ENCODE measurements around the gene BRAP.
A peak's percentile ranks its signal among the peaks of the same experiment; 100 is the strongest.

DNA sequence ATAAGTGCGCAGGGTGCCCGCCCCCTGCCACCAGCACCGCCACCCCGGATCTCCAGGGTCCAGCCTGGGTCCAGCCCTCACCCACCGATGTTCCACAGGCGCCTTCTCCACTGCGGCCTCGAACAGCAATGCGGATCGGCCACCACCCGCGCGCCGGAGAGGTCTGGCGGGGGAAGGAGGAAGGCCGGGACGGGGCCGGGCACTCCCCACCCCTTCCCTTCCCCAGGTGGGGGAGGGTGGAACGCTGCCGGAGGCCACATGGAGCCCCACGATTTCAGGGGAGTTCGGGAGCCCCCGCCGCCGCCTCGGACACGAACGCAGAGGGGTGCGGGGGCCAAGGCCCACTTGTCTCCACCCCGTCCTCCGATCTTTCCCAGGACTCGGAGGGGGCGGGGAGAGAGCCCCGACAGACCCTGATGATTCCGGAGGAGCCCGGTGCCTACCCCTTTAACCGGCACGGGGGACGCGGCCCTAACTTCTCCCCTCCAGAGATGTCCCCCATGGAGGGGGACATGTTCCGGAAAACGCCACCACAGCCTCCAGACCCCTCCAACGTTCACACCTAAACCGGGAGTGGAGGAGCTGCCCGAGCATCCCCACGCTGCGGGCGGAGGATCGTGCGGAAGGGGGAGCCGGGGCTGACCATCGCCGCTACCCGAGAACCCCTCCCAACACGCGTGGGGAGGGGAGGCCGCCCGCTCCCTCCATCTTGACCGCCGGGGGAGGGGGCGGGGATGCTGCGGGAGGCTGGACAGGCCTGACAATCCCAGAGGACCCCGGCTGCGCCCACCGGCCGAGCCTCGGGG lies 87.7 kb downstream of the BRAP start:
- TF ChIP-seq TP53 (CRISPR knock-in tag; IDR thresholded peaks at IDR 0.05) (no peak), TCF7 (CRISPR knock-in tag; IDR thresholded peaks at IDR 0.05; ENCODE audit: low read depth) (no peak), NR2C2 (CRISPR knock-in tag; IDR thresholded peaks at IDR 0.05) (no peak), SP1 (CRISPR knock-in tag; conservative IDR thresholded peaks at IDR 0.05) (no peak), TEAD4 (CRISPR knock-in tag; IDR thresholded peaks at IDR 0.05) (no peak), RELA (CRISPR knock-in tag; IDR thresholded peaks at IDR 0.05; ENCODE audit: borderline replicate concordance) (no peak), NFYB (CRISPR knock-in tag; conservative IDR thresholded peaks at IDR 0.05; ENCODE audit: low read depth) (no peak), ESRRA (CRISPR knock-in tag; IDR thresholded peaks at IDR 0.05; ENCODE audit: borderline replicate concordance) (no peak)
- TF ChIP-seq, protein P1, sequence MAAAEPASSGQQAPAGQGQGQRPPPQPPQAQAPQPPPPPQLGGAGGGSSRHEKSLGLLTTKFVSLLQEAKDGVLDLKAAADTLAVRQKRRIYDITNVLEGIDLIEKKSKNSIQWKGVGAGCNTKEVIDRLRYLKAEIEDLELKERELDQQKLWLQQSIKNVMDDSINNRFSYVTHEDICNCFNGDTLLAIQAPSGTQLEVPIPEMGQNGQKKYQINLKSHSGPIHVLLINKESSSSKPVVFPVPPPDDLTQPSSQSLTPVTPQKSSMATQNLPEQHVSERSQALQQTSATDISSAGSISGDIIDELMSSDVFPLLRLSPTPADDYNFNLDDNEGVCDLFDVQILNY (CRISPR knock-in tag; IDR thresholded peaks at IDR 0.05) = no peak
- TF ChIP-seq, protein P2, sequence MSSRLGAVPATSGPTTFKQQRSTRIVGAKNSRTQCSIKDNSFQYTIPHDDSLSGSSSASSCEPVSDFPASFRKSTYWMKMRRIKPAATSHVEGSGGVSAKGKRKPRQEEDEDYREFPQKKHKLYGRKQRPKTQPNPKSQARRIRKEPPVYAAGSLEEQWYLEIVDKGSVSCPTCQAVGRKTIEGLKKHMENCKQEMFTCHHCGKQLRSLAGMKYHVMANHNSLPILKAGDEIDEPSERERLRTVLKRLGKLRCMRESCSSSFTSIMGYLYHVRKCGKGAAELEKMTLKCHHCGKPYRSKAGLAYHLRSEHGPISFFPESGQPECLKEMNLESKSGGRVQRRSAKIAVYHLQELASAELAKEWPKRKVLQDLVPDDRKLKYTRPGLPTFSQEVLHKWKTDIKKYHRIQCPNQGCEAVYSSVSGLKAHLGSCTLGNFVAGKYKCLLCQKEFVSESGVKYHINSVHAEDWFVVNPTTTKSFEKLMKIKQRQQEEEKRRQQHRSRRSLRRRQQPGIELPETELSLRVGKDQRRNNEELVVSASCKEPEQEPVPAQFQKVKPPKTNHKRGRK (CRISPR knock-in tag; IDR thresholded peaks at IDR 0.05; ENCODE audit: borderline replicate concordance) = no peak
- TF ChIP-seq, protein P3, sequence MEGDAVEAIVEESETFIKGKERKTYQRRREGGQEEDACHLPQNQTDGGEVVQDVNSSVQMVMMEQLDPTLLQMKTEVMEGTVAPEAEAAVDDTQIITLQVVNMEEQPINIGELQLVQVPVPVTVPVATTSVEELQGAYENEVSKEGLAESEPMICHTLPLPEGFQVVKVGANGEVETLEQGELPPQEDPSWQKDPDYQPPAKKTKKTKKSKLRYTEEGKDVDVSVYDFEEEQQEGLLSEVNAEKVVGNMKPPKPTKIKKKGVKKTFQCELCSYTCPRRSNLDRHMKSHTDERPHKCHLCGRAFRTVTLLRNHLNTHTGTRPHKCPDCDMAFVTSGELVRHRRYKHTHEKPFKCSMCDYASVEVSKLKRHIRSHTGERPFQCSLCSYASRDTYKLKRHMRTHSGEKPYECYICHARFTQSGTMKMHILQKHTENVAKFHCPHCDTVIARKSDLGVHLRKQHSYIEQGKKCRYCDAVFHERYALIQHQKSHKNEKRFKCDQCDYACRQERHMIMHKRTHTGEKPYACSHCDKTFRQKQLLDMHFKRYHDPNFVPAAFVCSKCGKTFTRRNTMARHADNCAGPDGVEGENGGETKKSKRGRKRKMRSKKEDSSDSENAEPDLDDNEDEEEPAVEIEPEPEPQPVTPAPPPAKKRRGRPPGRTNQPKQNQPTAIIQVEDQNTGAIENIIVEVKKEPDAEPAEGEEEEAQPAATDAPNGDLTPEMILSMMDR (IDR thresholded peaks at IDR 0.05) = no peak
- TF ChIP-seq, protein P4, sequence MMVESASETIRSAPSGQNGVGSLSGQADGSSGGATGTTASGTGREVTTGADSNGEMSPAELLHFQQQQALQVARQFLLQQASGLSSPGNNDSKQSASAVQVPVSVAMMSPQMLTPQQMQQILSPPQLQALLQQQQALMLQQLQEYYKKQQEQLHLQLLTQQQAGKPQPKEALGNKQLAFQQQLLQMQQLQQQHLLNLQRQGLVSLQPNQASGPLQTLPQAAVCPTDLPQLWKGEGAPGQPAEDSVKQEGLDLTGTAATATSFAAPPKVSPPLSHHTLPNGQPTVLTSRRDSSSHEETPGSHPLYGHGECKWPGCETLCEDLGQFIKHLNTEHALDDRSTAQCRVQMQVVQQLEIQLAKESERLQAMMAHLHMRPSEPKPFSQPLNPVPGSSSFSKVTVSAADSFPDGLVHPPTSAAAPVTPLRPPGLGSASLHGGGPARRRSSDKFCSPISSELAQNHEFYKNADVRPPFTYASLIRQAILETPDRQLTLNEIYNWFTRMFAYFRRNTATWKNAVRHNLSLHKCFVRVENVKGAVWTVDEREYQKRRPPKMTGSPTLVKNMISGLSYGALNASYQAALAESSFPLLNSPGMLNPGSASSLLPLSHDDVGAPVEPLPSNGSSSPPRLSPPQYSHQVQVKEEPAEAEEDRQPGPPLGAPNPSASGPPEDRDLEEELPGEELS (CRISPR knock-in tag; IDR thresholded peaks at IDR 0.05) = peak; percentile 30; the same call in 1 of the 2 replicates

Data from WTC11 (cell line).